HG03280 (cell line): ENCODE measurements around the gene CFAP100.

Source experiments
- ATAC-seq: cut with Tn5 transposase; IDR thresholded peaks from one replicate; pipeline ENCODE4 v1.9.1; 2021; ENCODE audit warnings: mild to moderate bottlenecking, moderate library complexity; ENCODE audit not compliant: unreplicated experiment

CFAP100 gene

DNA sequence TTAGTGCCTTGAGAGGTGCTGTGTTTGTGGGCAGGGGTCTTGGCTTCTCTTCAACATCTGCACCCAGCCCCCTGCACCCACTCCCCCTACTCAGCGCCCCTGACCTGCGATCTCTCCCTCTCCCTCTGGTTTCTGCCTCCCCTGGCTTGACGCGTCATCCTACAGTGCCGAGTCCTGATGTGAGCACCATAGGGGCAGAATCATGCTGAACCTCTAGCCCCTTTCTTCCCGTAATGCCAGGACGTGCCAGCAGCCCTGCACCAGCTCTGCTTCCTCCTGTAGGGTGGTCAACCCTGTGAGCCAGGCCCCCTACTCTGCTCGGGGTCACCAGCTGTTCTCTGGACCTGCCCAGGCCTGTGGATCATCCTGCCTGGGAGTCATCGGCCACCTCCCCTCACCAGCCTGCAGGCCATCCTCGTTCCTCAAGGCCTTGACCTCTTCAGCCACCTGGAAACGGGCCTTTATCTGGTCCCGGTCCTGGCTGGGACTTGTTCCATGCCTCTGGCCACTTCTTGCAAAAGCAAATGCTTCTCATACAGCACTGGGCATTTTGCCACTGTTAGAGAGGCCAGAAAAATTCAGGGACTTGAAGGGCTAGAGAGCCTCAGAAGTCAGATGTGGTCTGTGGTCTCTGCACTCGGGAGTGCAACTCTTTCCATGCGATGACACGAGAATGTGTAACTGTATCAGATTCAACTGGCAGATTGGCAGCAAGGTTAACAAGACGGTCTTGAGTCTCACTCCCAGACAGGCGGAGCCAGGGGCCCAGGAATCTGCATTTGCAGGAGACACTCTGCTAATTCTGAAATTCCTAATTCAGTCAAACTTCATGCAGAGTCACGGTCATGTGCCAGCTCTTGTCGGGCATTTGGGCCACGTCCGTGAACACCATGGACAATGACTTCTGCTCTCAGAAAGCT is 20.8 kb upstream of the CFAP100 start:
- ATAC-seq, result no peak

GRCh38 chr3:126375835-126376331 is 18.8 kb upstream of the CFAP100 start:
- ATAC-seq, result no peak

- no peak for ATAC-seq
Observed at GRCh38 chr3:126376444-126376843, 18.3 kb upstream of the CFAP100 start.

GRCh38 chr3:126377211-126377610 is 17.5 kb upstream of the CFAP100 start:
- ATAC-seq, result no peak

- ATAC-seq, result no peak
Observed at GRCh38 chr3:126378341-126378751, 16.4 kb upstream of the CFAP100 start.

DNA sequence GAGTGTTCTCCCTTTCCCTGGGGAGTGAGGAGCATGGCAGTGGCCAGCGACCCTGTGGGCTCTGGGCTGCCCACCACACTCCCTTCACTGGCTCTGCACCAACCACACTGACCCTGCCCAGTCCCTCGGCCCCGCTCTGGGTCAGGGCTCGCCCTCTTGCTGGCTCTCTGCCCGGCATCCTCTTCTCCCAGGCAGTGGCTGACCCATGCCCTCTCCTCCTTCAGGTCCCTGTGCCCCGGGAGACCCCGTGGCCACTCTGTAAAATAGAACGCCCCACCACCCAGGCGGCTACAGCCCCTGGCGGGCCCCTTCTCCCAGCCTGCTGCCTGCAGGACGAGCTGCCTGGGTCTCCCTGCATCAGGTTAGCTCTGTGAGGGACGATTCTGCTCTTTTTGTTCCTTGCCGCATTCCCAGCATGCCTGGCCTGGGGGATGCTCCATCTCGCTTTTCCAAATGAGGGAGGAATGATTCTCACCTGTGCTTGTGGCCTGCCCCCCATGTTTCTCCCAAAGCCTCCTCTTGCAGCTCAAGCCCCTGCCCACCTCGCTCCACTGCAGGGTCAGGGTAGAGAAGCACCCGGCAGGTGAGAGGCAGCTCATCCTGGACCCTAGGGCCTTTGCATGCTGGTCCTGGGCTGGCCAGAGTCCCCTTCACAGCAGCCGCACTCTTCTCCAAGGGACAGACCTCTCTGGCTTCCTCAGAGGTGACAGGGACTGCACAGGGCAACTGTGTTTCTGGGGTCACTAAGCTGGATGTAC is 14.5 kb upstream of the CFAP100 start:
- no peak for ATAC-seq

DNA sequence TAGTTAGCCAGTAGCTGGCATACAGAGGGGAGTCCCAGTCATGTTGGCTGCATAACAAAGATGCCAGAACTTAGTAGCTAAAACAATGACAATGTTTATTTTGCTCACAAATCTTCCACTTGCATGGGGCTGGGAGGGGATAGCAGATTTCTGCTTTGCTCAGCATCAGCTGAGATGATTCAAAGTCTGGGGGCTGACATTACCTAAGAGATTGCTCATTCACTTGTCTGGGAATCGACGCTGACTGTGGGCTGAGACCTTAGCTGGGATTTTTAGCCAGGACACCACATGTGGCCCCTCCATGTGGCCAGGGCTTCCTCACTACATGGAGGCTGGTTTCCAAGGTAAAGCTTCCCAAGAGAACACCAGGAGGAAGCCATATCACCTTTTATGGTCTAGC is 12.7 kb upstream of the CFAP100 start:
- ATAC-seq, result no peak

- ATAC-seq, result no peak
Observed at GRCh38 chr3:126389112-126389793, 5.5 kb upstream of the CFAP100 start.

DNA sequence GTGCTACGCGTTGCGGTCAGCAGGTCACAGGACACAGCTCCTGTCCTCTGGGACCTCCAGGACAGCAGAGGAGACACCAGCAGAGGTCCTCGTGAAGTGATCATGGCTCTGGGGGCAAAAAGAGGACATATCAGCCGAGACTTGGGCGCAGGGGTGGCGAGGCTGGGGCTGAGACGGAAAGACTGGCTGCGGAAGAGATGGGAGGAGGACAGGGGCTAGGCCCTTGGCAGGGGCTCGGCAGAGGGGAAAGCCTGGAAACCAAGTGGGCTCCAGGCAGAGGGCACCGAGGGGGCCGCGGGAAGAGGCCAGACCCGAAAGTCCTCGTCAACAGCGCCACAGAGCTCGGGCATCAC is 4.9 kb upstream of the CFAP100 start:
- no peak for ATAC-seq

DNA sequence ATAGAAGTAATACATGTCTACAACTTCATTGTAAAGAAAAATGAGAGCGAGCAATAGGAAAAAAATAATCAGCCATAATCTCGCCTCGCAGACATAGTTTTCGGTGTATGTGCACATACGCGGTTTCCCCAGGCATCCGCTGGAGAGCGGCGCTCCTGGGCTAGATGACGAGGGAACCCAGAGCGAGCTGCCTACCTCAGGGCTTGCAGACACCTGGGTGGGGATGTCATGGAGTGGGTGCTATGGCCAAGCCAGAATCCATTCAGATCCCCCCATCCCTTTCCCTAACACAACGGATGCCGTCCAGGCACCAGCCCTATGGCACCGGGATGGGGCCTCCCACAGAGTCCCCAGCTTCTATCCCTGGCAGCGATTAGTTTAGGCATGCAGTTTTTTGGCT is 4.5 kb upstream of the CFAP100 start:
- no peak for ATAC-seq

- no peak for ATAC-seq
Observed at GRCh38 chr3:126390751-126391150, 4.0 kb upstream of the CFAP100 start.

GRCh38 chr3:126391631-126392030 is 3.1 kb upstream of the CFAP100 start:
- ATAC-seq, result no peak

DNA sequence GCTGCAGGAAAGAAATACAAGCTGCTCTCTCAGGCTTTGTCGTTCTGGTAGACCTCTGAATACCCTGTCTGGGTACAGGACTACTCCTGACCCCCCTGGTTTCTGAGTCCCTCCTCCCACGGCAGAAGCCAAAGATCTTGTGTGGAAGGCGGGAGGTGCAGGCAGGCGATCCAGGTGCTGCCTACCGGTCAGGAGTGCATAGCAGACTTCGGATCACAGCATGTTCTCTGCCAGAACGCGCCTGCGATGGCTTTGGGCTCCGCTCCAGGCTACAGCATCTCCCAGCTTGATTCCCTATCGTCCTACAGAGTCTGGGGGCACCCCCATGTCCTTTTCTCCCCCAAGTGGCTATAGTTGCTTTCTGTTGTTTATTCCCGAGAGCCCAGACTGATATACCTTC is 2.5 kb upstream of the CFAP100 start:
- ATAC-seq, result no peak

DNA sequence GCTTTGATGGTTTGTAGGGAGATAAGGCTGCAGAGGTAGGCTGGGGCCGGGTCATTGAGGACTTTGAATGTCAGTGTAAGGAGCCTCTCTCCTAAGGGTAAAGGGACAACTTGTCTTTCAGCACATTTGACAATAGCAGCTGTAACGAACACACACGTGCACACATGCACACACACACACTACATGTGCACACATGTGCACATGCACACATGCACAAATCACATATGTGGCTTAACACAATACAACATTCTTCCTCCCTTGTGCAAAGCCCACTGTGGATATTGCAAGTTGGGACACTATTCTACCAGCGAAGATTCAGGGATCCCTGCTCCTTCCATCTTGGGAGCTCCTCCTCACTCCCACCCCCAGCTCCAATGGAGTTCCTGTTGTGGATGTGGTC is 1.1 kb upstream of the CFAP100 start:
- no peak for ATAC-seq

DNA sequence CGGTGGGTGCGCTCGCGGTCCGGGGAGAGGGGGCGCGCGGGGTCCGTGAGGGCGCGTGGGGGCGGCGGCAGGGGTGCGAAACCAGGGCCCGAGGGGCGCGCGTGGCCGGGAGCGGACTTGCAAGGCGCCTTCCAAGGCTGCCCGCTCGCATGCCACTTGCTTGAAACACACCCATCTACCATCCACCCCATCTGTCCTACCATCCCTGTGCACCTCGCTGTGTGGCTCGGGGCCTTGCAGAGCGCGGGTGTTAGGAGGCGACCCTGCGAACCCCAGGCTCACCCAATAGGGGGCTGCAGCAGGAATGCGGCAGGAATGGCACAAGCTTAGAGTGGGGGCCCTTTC is 240 bp downstream of the CFAP100 start:
- ATAC-seq, result no peak

DNA sequence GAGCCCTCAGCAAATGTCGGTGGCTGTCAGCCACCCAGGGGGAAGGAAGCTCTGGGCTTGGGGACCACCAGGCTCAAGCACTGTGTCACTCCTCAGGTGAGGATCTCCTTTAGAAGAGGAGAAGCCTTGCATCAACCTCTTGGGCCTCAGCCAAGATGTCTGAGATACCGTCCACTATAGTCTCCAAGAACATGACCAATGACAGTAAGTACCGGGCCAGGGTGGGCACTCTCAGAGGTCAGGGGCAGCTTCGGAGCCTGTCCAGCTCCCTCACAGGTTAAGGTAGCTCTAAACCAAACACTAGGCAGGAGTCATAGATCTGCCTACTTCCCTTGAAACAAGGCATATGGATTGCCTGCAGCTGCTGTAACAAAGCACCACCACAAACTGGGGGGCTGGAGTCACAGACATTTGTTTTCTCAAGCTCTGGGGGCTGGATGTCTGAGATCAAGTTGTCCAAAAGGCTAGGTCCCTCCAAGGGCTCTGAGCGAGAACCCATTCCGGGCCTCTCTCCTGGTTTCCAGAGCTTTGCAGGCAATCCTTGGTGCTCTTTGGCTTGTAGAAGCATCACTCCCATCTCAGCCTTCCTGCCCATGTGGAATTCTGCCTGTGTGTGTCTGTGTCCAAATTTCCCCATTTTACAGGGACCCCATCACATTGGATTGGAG is 1.3 kb downstream of the CFAP100 start:
- no peak for ATAC-seq

DNA sequence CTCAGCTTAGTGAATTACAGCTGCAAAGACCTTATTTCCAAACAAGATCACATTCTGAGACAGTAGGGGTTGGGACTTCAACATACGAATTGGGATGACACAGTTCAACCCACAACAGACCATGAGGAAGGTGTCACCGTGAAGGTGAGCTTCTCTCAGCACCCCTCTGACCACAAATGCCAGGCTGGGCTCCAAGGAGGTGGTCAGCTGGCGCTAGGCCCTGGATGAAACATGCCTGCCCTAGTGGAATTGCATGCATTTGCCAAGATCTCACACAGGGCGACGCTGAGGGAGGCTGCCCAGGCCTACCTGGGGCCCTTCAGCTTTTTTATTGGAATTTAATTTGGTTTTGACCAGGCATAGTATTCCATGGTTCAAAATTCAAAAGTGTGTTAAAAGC is 1.8 kb downstream of the CFAP100 start:
- no peak for ATAC-seq

GRCh38 chr3:126397610-126398422 is 3.1 kb downstream of the CFAP100 start:
- ATAC-seq, result no peak

DNA sequence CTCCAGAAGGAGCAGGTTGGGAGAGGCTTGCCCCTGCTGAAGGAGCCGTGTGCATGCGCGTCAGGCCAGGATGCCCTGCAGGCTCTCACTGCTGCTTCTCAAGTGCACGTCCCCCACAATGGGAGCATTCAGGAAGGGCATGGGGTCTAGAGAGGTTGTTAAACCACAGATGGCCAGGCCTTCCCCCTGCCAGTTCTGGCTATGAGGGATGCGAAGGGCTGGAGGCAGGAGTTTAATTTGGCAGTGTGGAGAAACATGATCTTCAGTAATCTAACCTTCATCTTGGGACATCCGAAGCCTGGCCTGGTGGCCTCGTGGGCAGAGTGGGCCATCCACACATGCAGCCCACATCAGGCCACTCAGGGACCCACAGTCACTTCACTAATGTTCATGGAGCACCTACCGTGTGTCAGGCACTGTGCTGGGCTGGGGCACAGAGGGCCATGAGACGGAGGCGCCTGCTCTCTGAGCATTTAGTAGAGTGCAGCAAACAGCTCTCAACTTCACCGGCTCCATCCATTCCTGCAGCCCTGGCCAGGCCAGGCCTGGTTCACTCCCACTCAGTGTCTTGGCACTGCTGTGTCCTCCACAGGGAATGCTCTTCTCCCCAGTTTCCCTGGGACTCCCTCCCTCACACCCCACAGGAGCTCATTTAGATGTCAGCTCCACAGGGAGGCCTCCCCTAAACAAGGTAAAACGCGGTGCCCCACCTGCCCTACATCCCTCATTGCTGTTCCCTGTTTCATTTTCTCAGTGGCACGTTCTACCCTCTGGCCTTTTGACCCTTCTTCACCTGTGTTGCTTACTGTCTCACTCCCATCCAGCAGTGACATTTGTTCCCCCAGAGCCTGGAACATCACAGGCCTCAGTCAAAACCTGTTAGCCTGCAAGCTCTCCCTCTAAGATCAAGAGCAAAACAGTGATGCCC is 4.0 kb downstream of the CFAP100 start:
- ATAC-seq, result no peak
